ENCODE measurements around the gene RAB22A.

The RAB22A gene

DNA sequence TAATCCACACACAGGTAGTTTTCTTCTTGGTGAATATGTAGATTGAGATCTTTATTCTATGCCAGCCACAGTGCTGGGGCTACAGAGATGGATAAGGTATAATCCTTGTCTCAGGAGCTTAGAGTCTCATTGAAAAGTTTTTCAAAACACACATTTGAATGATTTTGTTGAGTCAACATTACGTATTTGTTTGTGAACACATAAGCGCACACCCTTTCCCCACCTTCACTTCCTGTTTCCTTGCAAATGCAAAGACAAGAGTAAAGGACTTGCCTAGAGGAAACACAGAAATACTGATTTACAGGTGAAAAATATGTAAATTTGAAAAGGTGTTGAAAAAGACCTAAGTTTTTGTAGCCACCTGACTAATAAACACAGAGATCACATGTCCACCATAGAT lies 107.3 kb downstream of the RAB22A start:
- DNase-seq, result no peak
